Heart left ventricle (tissue), 13 donors: ENCODE data around the gene ETV6.

Experiments
- CTCF ChIP-seq, 12 donors: fragments of 200-600 bp; sonication (generic) in 4 of 12; IDR thresholded peaks; one replicate each; pipeline versions ENCODE4 v1.5.0 to v1.8.0; 2018 to 2022; ENCODE audit warnings: antibody characterized with exemption in 12 of 12, mild to moderate bottlenecking in 5 of 12
- POLR2A ChIP-seq, 2 donors: fragments of 450-650 bp; IDR thresholded peaks; one replicate each; pipeline ENCODE4 v1.6.1; 2017; ENCODE audit warnings: antibody characterized with exemption in 2 of 2, mild to moderate bottlenecking in 2 of 2, moderate library complexity in 2 of 2
- donor health status: ischemic (EF 13 %, LVEDD 7.1; RV severe dilation, severe dysfunction).
- donor health status: DM: no; HTN: yes; CAD: no.
- donor health status: DM: no; HTN: no; CAD: no.
- donor health status: ischemic (EF 25% LVEDD 6.9; RV normal size, moderate dysfunction).
- donor health status: ischemic (EF 25% LVEDD 5.7; RV mildly dilated, moderate dysfunction).
- donor health status: ischemic (EF 35%, LVEDD 5.7; RV mildly dilated, moderate dysfunction).
- donor health status: nonischemic (EF 11% LVEDD 7.7; RV severe dilation, severe dysfunction).
- donor health status: DM: yes; HTN: yes; CAD: no.
- donor health status: PGD.
- donor health status: ischemic (EF 29% LVEDD 5.4; RV normal size, mild dysfunction).
- donor health status: nonischemic (EF 23%, LVEDD 6.1; RV moderate dilation, normal function).

- no peak for TF ChIP-seq POLR2A (IDR thresholded peaks at IDR 0.05)
- no peak for TF ChIP-seq CTCF (IDR thresholded peaks at IDR 0.05)
These were observed 198.1 kb downstream of the ETV6 start for GRCh38 chr12:11847539-11847938.
